ENCODE results near the gene VWA3B.
"Not testable (repeated sequence)": the region's sequence is repeated elsewhere in the genome, so short reads cannot be mapped to it uniquely, and the experiment has no call there.

DNA sequence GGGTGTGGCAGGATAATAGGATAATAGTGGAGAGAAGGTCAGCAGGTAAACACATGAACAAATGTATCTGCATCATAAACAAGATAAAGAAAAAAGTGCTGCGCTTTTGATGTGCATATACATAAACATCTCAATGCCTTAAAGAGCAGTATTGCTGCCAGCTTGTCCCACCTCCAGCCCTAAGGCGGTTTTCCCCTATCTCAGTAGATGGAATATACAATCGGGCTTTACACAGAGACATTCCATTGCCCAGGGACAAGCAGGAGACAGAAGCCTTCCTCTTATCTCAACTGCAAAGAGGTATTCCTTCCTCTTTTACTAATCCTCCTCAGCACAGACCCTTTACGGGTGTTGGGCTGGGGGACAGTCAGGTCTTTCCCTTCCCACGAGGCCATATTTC, 43.1 kb downstream of the VWA3B start:
- TF ChIP-seq, protein P1, sequence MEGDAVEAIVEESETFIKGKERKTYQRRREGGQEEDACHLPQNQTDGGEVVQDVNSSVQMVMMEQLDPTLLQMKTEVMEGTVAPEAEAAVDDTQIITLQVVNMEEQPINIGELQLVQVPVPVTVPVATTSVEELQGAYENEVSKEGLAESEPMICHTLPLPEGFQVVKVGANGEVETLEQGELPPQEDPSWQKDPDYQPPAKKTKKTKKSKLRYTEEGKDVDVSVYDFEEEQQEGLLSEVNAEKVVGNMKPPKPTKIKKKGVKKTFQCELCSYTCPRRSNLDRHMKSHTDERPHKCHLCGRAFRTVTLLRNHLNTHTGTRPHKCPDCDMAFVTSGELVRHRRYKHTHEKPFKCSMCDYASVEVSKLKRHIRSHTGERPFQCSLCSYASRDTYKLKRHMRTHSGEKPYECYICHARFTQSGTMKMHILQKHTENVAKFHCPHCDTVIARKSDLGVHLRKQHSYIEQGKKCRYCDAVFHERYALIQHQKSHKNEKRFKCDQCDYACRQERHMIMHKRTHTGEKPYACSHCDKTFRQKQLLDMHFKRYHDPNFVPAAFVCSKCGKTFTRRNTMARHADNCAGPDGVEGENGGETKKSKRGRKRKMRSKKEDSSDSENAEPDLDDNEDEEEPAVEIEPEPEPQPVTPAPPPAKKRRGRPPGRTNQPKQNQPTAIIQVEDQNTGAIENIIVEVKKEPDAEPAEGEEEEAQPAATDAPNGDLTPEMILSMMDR (IDR thresholded peaks at IDR 0.05), result not testable (repeated sequence)
- not testable (repeated sequence) for TF ChIP-seq ZFX (IDR thresholded peaks at IDR 0.05; ENCODE audit: borderline replicate concordance)
